ENCODE data around the gene CYP46A1.

CYP46A1 gene

DNA sequence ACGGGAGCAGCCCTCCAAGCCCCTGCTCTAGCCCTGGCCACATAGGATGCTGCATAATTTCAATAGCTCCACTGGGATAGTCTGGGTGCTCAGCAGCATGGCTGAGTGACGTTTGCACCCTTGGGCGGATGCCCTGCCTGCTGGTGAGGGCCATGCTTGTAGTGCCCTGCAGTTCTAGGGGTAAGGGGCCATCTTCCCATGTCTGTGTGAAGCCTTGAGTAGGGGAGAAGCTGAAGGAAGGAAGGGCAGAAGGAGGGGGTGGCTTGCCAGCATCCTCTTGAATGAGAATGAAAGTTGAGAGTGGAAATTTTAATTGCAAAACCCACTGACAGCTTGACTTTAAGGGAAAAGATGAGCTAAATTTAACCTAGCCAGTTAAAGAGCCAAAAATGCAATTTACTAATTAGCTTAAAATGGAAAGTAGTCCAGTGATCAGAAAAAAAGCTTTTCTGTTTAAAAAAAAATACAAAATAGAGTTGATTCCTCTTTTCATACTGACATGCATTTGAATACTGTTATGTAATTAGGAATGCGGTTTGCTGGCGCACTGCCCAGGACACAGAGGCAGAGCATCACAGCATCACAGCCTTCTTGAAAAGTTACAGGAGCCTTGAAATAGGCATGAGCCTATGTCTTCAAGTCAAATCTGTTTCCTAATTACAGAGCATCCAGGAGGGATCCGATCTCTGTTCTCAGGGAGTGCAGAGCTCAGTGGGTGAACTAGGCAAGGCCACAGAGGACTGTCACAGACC lies 90.6 kb downstream of the CYP46A1 start:
- H3K4me3 ChIP-seq (ENCODE audit: low read length): no peak overlapping the region
- TF ChIP-seq, protein P1, sequence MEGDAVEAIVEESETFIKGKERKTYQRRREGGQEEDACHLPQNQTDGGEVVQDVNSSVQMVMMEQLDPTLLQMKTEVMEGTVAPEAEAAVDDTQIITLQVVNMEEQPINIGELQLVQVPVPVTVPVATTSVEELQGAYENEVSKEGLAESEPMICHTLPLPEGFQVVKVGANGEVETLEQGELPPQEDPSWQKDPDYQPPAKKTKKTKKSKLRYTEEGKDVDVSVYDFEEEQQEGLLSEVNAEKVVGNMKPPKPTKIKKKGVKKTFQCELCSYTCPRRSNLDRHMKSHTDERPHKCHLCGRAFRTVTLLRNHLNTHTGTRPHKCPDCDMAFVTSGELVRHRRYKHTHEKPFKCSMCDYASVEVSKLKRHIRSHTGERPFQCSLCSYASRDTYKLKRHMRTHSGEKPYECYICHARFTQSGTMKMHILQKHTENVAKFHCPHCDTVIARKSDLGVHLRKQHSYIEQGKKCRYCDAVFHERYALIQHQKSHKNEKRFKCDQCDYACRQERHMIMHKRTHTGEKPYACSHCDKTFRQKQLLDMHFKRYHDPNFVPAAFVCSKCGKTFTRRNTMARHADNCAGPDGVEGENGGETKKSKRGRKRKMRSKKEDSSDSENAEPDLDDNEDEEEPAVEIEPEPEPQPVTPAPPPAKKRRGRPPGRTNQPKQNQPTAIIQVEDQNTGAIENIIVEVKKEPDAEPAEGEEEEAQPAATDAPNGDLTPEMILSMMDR (IDR thresholded peaks at IDR 0.05; ENCODE audit: insufficient read depth, low read depth, low read length, missing control alignments): no peak
- DNase-seq (ENCODE audit: low read depth): no peak

DNA sequence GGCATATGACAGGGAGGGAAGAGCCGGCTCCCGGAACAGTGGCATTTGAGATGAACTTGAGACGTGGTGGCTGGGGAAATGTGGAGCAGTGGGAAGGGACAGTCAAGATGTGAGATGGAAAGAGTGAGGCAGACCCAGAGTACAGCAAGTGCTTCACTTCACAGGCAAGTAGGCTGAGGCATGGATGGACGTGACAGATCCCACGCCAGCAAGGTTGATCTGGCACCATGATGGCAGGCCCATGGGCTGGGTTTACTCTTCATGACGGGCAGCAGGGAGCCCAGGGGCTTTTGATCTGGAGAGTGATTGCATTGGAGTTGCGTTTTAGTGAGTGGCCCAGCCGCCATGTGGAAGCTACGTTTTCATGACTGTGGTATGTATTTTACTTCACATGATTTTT lies 91.3 kb downstream of the CYP46A1 start:
- DNase-seq (ENCODE audit: low read depth): no peak
- TF ChIP-seq, protein P1 (IDR thresholded peaks at IDR 0.05; ENCODE audit: insufficient read depth, low read depth, low read length, missing control alignments): no peak
- H3K4me3 ChIP-seq (ENCODE audit: low read length): no peak overlapping the region
